ENCODE measurements around the gene HEATR9. TPM values are rescaled to one million over a fixed set of nuclear protein-coding genes. Genes with fewer than 3 reads are reported as not detected.

Gene HEATR9
- total RNA-seq, 1 experiment from 2014 or later: not detected

DNA sequence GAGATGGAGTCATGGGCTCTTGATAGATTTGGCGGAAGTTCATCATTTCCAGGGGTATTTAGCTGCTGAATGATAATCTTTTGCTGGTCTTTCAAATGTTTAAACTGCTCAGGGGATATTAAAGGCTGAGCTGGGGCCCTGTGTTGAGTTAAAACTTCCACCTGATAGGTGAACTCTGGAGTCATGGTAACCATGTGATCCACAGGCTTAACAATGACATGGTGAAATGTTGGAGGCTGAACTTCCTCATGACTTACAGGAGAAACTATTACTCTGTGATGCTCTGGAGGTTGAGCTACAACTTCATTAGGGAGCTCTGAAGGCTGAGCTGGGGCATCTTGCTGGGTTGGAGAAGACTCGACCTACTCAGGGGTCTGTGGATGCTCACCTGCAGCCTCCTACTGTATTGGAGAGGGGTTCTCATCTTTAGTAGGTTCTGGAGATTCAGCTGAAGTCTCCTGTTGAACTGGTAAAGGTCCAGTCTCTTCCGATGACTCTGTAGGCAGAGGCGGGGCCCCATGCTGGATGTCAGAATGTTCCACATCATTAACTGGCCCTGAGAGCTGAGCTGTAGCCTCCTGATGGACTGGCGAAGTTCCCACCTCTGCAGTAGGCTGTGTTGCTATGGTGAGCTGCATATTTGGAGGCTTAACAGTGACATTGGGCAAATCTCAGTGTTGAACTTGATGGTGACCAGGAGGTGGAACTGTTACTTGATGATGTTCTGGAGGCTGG lies 37.7 kb upstream of the HEATR9 start:
- CTCF ChIA-PET: no interaction called here
- no peaks in the 10 kb centered on the region for H3K4me1 Mint-ChIP-seq
- ATAC-seq: no peak

DNA sequence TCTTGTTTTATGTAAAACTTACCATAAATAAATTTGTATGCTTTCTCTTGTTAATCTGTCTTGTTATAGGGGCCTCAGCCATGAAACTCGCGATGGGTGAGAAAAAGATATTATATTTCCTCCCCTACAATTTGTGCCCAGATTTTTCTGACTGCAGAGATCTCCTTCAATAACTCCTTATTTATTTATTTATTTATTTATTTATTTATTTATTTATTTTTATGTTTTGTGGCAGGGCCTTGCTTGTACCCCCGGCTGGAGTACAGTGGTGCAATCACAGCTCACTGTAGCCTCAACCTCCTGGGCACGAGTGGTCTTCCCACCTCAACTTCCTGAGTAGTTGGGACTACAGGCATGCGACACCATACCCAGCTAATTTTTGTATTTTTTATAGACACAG lies 34.8 kb upstream of the HEATR9 start:
- DNase-seq (ENCODE audit: low spot score): no peak
- peaks cover 23% of the 10 kb centered on the region for H3K9me3 Mint-ChIP-seq
- no peaks in the 10 kb centered on the region for H3K4me1 Mint-ChIP-seq
- ChIA-PET CTCF (no interaction called here), POLR2A (no interaction called here)
- H3K4me3 Mint-ChIP-seq: no peak overlapping the region
- no peak overlapping the region for H3K27ac Mint-ChIP-seq
- H3K27me3 Mint-ChIP-seq (ENCODE audit: low read depth): peaks cover 6% of the 10 kb centered on the region; the same call in 1 of the 2 replicates
- no peaks in the 10 kb centered on the region for H3K36me3 Mint-ChIP-seq
- no peak for ATAC-seq
- TF ChIP-seq JUN (CRISPR knock-in tag; IDR thresholded peaks at IDR 0.05) (no peak), NR3C1 (CRISPR knock-in tag; conservative IDR thresholded peaks at IDR 0.05; ENCODE audit: low read depth) (no peak), SMAD4 (CRISPR knock-in tag; IDR thresholded peaks at IDR 0.05) (no peak), ZNF138 (CRISPR knock-in tag; conservative IDR thresholded peaks at IDR 0.05) (no peak), ELF4 (CRISPR knock-in tag; IDR thresholded peaks at IDR 0.05; ENCODE audit: low read depth) (no peak)
- TF ChIP-seq, protein P1, sequence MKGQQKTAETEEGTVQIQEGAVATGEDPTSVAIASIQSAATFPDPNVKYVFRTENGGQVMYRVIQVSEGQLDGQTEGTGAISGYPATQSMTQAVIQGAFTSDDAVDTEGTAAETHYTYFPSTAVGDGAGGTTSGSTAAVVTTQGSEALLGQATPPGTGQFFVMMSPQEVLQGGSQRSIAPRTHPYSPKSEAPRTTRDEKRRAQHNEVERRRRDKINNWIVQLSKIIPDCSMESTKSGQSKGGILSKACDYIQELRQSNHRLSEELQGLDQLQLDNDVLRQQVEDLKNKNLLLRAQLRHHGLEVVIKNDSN (CRISPR knock-in tag; IDR thresholded peaks at IDR 0.05): no peak

More for the DNA sequence above, 37.7 kb upstream of the HEATR9 start:
- no peaks in the 10 kb centered on the region for H3K36me3 Mint-ChIP-seq
- H3K4me3 Mint-ChIP-seq: no peak overlapping the region
- POLR2A ChIA-PET: no interaction called here
- no peak for DNase-seq (ENCODE audit: low spot score)
- no peak for TF ChIP-seq ZNF416 (CRISPR knock-in tag; IDR thresholded peaks at IDR 0.05)
- TF ChIP-seq FOXJ3 (CRISPR knock-in tag; IDR thresholded peaks at IDR 0.05; ENCODE audit: borderline replicate concordance): no peak
- no peak for TF ChIP-seq ELF4 (CRISPR knock-in tag; IDR thresholded peaks at IDR 0.05; ENCODE audit: low read depth)
- TF ChIP-seq HMGA2 (CRISPR knock-in tag; IDR thresholded peaks at IDR 0.05): no peak
- no peak for TF ChIP-seq ZNF121 (CRISPR knock-in tag; IDR thresholded peaks at IDR 0.05)
- no peak for TF ChIP-seq ZBTB21 (CRISPR knock-in tag; IDR thresholded peaks at IDR 0.05; ENCODE audit: borderline replicate concordance)
- TF ChIP-seq KAT7 (CRISPR knock-in tag; IDR thresholded peaks at IDR 0.05; ENCODE audit: borderline replicate concordance): no peak
- TF ChIP-seq, protein P2, sequence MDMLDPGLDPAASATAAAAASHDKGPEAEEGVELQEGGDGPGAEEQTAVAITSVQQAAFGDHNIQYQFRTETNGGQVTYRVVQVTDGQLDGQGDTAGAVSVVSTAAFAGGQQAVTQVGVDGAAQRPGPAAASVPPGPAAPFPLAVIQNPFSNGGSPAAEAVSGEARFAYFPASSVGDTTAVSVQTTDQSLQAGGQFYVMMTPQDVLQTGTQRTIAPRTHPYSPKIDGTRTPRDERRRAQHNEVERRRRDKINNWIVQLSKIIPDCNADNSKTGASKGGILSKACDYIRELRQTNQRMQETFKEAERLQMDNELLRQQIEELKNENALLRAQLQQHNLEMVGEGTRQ (CRISPR knock-in tag; IDR thresholded peaks at IDR 0.05): no peak
- no peak for TF ChIP-seq RELA (CRISPR knock-in tag; IDR thresholded peaks at IDR 0.05; ENCODE audit: borderline replicate concordance)
- TF ChIP-seq TCF7 (CRISPR knock-in tag; IDR thresholded peaks at IDR 0.05; ENCODE audit: low read depth): no peak
- TF ChIP-seq, protein P3, sequence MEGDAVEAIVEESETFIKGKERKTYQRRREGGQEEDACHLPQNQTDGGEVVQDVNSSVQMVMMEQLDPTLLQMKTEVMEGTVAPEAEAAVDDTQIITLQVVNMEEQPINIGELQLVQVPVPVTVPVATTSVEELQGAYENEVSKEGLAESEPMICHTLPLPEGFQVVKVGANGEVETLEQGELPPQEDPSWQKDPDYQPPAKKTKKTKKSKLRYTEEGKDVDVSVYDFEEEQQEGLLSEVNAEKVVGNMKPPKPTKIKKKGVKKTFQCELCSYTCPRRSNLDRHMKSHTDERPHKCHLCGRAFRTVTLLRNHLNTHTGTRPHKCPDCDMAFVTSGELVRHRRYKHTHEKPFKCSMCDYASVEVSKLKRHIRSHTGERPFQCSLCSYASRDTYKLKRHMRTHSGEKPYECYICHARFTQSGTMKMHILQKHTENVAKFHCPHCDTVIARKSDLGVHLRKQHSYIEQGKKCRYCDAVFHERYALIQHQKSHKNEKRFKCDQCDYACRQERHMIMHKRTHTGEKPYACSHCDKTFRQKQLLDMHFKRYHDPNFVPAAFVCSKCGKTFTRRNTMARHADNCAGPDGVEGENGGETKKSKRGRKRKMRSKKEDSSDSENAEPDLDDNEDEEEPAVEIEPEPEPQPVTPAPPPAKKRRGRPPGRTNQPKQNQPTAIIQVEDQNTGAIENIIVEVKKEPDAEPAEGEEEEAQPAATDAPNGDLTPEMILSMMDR (IDR thresholded peaks at IDR 0.05): no peak
- TF ChIP-seq JUN (CRISPR knock-in tag; IDR thresholded peaks at IDR 0.05): no peak
- no peak for TF ChIP-seq GABPB1 (CRISPR knock-in tag; IDR thresholded peaks at IDR 0.05)
- TF ChIP-seq, protein P4, sequence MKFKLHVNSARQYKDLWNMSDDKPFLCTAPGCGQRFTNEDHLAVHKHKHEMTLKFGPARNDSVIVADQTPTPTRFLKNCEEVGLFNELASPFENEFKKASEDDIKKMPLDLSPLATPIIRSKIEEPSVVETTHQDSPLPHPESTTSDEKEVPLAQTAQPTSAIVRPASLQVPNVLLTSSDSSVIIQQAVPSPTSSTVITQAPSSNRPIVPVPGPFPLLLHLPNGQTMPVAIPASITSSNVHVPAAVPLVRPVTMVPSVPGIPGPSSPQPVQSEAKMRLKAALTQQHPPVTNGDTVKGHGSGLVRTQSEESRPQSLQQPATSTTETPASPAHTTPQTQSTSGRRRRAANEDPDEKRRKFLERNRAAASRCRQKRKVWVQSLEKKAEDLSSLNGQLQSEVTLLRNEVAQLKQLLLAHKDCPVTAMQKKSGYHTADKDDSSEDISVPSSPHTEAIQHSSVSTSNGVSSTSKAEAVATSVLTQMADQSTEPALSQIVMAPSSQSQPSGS (CRISPR knock-in tag; IDR thresholded peaks at IDR 0.05; ENCODE audit: borderline replicate concordance, low read depth): no peak
- TF ChIP-seq ZNF396 (CRISPR knock-in tag; IDR thresholded peaks at IDR 0.05; ENCODE audit: borderline replicate concordance): no peak
- TF ChIP-seq, protein P5, sequence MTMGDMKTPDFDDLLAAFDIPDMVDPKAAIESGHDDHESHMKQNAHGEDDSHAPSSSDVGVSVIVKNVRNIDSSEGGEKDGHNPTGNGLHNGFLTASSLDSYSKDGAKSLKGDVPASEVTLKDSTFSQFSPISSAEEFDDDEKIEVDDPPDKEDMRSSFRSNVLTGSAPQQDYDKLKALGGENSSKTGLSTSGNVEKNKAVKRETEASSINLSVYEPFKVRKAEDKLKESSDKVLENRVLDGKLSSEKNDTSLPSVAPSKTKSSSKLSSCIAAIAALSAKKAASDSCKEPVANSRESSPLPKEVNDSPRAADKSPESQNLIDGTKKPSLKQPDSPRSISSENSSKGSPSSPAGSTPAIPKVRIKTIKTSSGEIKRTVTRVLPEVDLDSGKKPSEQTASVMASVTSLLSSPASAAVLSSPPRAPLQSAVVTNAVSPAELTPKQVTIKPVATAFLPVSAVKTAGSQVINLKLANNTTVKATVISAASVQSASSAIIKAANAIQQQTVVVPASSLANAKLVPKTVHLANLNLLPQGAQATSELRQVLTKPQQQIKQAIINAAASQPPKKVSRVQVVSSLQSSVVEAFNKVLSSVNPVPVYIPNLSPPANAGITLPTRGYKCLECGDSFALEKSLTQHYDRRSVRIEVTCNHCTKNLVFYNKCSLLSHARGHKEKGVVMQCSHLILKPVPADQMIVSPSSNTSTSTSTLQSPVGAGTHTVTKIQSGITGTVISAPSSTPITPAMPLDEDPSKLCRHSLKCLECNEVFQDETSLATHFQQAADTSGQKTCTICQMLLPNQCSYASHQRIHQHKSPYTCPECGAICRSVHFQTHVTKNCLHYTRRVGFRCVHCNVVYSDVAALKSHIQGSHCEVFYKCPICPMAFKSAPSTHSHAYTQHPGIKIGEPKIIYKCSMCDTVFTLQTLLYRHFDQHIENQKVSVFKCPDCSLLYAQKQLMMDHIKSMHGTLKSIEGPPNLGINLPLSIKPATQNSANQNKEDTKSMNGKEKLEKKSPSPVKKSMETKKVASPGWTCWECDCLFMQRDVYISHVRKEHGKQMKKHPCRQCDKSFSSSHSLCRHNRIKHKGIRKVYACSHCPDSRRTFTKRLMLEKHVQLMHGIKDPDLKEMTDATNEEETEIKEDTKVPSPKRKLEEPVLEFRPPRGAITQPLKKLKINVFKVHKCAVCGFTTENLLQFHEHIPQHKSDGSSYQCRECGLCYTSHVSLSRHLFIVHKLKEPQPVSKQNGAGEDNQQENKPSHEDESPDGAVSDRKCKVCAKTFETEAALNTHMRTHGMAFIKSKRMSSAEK (CRISPR knock-in tag; IDR thresholded peaks at IDR 0.05; ENCODE audit: borderline replicate concordance): no peak
- TF ChIP-seq, protein P6, sequence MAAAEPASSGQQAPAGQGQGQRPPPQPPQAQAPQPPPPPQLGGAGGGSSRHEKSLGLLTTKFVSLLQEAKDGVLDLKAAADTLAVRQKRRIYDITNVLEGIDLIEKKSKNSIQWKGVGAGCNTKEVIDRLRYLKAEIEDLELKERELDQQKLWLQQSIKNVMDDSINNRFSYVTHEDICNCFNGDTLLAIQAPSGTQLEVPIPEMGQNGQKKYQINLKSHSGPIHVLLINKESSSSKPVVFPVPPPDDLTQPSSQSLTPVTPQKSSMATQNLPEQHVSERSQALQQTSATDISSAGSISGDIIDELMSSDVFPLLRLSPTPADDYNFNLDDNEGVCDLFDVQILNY (CRISPR knock-in tag; IDR thresholded peaks at IDR 0.05): no peak
- TF ChIP-seq FOXP1 (CRISPR knock-in tag; IDR thresholded peaks at IDR 0.05; ENCODE audit: borderline replicate concordance): no peak
- peaks cover 16% of the 10 kb centered on the region for H3K27me3 Mint-ChIP-seq (ENCODE audit: low read depth)
- peaks cover 47% of the 10 kb centered on the region for H3K9me3 Mint-ChIP-seq
- H3K27ac Mint-ChIP-seq: no peak overlapping the region

All from WTC11 (cell line).